OCI-LY7 (cell line): ENCODE results near the gene ZNF775.

Experiments used
- EZH2phosphoT487 ChIP-seq: fragments of 200-600 bp; sonication (generic); IDR thresholded peaks from 2 replicates; pipeline ENCODE4 v1.6.1; 2018; ENCODE audit warnings: low read depth, borderline replicate concordance, mild to moderate bottlenecking, mixed run types, antibody characterized with exemption, low read length, moderate library complexity, mixed read lengths
- TF ChIP-seq, protein P1 (sequence below): fragments of 200-600 bp; sonication (generic); conservative IDR thresholded peaks from 2 replicates; pipeline ENCODE4 v1.5.1; 2014; ENCODE audit warnings: mild to moderate bottlenecking, antibody characterized with exemption, low read length, moderate library complexity, mixed read lengths

DNA sequence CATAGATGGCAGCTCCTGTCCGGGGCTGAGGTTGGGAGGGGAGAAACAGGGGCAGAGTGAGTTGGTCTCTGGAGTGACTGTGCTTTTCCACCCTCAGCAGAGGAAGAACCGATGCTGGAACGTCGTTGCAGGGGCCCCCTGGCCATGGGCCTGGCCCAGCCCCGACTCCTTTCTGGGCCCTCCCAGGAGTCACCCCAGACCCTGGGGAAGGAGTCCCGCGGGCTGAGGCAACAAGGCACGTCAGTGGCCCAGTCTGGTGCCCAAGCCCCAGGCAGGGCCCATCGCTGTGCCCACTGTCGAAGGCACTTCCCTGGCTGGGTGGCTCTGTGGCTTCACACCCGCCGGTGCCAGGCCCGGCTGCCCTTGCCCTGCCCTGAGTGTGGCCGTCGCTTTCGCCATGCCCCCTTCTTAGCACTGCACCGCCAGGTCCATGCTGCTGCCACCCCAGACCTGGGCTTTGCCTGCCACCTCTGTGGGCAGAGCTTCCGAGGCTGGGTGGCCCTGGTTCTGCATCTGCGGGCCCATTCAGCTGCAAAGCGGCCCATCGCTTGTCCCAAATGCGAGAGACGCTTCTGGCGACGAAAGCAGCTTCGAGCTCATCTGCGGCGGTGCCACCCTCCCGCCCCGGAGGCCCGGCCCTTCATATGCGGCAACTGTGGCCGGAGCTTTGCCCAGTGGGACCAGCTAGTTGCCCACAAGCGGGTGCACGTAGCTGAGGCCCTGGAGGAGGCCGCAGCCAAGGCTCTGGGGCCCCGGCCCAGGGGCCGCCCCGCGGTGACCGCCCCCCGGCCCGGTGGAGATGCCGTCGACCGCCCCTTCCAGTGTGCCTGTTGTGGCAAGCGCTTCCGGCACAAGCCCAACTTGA, 7.8 kb upstream of the ZNF775 start:
- TF ChIP-seq, protein P1, sequence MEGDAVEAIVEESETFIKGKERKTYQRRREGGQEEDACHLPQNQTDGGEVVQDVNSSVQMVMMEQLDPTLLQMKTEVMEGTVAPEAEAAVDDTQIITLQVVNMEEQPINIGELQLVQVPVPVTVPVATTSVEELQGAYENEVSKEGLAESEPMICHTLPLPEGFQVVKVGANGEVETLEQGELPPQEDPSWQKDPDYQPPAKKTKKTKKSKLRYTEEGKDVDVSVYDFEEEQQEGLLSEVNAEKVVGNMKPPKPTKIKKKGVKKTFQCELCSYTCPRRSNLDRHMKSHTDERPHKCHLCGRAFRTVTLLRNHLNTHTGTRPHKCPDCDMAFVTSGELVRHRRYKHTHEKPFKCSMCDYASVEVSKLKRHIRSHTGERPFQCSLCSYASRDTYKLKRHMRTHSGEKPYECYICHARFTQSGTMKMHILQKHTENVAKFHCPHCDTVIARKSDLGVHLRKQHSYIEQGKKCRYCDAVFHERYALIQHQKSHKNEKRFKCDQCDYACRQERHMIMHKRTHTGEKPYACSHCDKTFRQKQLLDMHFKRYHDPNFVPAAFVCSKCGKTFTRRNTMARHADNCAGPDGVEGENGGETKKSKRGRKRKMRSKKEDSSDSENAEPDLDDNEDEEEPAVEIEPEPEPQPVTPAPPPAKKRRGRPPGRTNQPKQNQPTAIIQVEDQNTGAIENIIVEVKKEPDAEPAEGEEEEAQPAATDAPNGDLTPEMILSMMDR = no peak
- no peak for TF ChIP-seq EZH2phosphoT487
